GM19452 (cell line): ENCODE data around the gene MINAR2.

Experiments used
- ATAC-seq: cut with Tn5 transposase; IDR thresholded peaks from one replicate; pipeline ENCODE4 v1.9.1; 2021; ENCODE audit not compliant: unreplicated experiment

Gene MINAR2

DNA sequence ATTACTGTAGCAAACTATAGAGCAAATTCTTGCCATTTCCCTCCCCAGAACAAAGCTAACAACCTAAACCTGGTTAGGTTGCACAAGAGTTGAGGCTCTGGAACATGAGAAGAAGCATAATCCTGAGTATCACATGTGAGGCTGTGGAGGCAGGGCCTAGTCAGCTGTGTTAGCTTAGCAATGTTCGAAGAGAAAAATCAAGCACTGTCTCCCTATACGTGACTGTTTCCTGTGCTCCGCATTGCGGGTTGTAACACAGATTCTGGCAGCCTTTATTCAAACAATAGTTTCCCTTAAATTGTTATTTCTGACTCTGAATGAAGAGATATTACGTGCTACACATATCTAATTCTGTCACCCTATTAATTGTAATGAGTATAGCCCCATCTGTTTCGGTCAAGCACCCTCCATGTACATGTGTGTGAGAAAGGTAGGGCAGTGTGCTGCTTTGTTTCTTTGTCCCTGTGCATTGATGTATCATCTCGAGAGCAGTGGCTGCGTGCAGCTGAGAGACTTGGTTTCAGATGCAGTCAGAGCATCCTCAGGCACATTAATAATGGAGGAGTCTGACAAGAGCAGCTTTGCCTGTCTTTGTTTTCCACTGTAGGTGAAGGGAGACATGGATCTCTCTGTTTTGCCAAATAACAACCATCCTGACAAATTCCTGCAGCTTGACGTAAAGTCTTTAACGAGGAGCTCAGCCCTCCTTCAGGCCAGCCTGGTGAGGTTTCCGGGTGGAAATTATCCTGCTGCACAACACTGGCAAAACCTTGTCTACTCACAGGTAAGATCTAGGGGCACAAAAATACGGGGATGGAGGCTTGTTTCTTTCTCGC, at the start of gene MINAR2:
TSS of gene MINAR2 (plus strand) at position 523 of the 836 bp plus-strand sequence. CDS start at position 620, 97 bp downstream.
- ATAC-seq = no peak

DNA sequence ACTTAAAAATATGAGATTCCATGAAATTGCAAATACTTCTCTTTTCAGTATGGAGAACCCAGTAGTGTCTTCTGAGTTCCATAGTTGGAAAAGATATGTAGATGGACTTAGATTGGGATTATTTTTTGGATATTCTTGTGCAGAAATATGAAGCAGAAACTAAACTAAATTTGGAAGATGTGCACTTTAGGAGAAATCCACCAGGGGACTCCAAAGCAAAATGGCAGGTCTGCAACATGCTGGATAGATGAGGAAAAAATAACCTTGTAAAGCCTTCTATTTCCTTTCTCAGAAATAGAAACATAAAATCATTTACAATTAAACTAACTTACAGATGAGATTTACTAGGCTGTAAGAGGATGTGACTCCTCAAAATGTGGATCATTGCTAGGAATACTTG, 49.2 kb upstream of the MINAR2 start:
- ATAC-seq = no peak

- ATAC-seq = no peak
Observed at GRCh38 chr5:129716235-129716634, 31.7 kb upstream of the MINAR2 start.

- ATAC-seq = no peak
Observed at GRCh38 chr5:129716651-129717050, 31.2 kb upstream of the MINAR2 start.

- ATAC-seq = no peak
Observed at GRCh38 chr5:129717751-129718310, 30.1 kb upstream of the MINAR2 start.

- no peak for ATAC-seq
Observed at GRCh38 chr5:129718471-129719090, 29.3 kb upstream of the MINAR2 start.

GRCh38 chr5:129724222-129724621, 23.7 kb upstream of the MINAR2 start:
- no peak for ATAC-seq

GRCh38 chr5:129724647-129725046, 23.2 kb upstream of the MINAR2 start:
- ATAC-seq = no peak

DNA sequence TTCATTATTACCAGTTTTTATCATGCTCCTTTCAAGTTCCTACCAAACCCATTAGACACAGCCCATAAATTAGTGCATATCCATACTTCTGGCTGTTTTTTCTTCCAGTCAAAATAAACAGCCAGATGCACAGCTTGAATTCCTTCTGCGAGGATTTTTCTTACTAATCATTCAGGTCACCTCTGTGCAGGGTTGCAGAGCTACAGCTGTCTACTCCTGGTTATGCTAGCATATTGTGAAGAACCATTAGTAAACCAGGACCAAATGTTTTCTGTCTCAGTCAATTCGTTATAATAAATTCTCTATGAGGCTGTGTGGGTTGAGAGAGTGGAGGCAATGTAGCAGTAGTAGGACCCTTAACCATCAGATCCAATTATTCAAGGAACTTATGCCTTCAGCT, 8.1 kb upstream of the MINAR2 start:
- ATAC-seq = no peak

- ATAC-seq = no peak
Observed at GRCh38 chr5:129743541-129744187, 4.2 kb upstream of the MINAR2 start.

- no peak for ATAC-seq
Observed at GRCh38 chr5:129745997-129746396, 1.9 kb upstream of the MINAR2 start.

GRCh38 chr5:129746876-129747275, 1.0 kb upstream of the MINAR2 start:
- ATAC-seq = no peak

GRCh38 chr5:129748913-129749880, 1.3 kb downstream of the MINAR2 start:
- no peak for ATAC-seq

DNA sequence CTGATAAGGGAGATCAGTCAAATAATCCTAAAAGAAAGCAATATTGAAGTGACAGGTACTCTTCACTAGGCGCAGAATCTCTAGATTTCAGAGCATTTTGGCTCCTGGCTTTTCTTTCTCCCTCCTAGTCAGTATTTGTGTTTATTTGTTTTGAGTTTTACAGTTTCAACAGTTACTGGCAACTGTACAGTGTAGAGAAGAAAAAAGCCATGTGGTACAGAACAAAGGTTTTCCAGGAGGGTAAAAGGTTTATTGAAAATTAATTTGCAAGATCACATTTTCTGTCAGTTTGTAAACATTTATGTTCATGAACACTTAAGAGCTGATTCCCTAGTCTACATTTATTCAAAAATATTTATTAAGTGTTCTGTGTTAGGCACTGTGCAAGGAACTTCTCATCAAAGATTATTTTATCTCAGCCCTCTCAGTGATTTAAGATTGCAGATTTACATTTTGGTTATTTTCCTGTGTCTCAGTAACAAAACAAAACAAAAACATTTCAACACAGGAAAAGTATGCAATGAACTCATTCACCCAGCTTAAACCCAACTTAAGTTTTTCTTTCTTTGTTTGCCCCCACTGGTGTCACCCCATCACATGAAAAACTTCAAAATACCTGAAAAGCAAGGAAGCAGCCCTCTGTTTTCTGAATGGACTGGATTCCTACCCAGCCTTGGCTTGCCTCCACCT, 12.9 kb downstream of the MINAR2 start:
- no peak for ATAC-seq

DNA sequence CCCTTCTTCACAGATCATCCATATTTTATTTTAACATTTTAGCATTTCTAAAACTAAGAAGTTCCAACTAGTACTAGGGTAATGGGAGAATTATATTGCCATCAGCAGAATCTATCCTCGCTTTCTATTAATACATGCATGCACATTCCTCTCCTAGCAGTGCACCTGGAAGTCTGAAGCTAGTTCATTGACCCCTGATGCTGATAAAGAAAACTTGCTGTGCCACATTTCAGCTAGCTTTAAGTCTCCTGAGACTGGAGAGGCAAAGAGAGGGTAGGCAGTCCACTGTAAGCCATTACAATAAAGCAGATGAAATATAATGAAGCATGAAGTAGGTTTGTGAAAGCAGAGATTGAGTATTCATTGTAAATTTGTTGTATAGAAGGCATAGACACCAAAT, 15.8 kb downstream of the MINAR2 start:
- ATAC-seq = no peak

GRCh38 chr5:129766798-129767197, 18.9 kb downstream of the MINAR2 start:
- ATAC-seq = no peak

GRCh38 chr5:129767927-129768380, 20.1 kb downstream of the MINAR2 start:
- ATAC-seq = peak; percentile 87

DNA sequence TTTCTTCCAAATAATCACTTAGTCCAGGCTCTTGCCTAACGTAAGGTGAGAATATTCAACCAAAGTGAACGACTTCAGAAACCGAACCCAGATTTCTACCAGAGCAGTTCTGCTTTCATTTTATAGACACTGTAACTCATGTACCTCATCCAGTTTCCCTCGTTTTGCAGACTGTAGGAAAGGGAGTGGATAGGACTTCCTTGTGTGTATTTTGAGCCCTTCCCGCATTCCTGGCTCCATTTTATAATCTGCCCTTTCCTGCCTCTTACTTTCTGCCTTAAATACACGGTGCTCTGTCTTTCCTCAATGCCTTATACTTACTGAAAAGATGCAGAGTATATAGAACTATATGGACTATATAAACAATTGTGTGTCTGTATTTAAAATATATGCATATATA, 20.8 kb downstream of the MINAR2 start:
- ATAC-seq = no peak

GRCh38 chr5:129770024-129770820, 22.3 kb downstream of the MINAR2 start:
- no peak for ATAC-seq
